ENCODE data around the gene KCNAB3. TPM values are rescaled to one million over a fixed set of nuclear protein-coding genes. Genes with fewer than 3 reads are reported as not detected.

KCNAB3 gene
- 2.4 and 4.2 TPM in 2 replicates for total RNA-seq
- 1.3 and 2.1 TPM in 2 replicates for polyA plus RNA-seq
- polyA plus RNA-seq (2011; cell fraction: cytosol; rRNA removed), result 0.34 and 0.72 TPM in 2 replicates
- 21.7 and 22.6 TPM in 2 replicates for polyA plus RNA-seq (2011; cell fraction: nucleus; rRNA removed)
- polyA plus RNA-seq (2012), result 1.8 and 2.1 TPM in 2 replicates
- polyA minus RNA-seq, result 0.83 and 1.6 TPM in 2 replicates
- polyA minus RNA-seq (2011; cell fraction: cytosol; rRNA and poly(A)+ RNA removed), result not detected
- 1.9 and 3.6 TPM in 2 replicates for polyA minus RNA-seq (2011; cell fraction: nucleus; rRNA and poly(A)+ RNA removed)
- percentile 31 among the genes with signal in this experiment for Bru-seq, nascent RNA
- BruChase-seq, experiment 1, labeled RNA remaining after a 6-hour chase, result percentile 48 among the genes with signal in this experiment
- percentile 36 among the genes with signal in this experiment for BruChase-seq, experiment 2, labeled RNA remaining after a 2-hour chase
- long read RNA-seq, partial matches to known transcripts, result 0 of 1 reads
- long read RNA-seq, other reads (novel, unspliced or antisense), result 1 of 1 reads

DNA sequence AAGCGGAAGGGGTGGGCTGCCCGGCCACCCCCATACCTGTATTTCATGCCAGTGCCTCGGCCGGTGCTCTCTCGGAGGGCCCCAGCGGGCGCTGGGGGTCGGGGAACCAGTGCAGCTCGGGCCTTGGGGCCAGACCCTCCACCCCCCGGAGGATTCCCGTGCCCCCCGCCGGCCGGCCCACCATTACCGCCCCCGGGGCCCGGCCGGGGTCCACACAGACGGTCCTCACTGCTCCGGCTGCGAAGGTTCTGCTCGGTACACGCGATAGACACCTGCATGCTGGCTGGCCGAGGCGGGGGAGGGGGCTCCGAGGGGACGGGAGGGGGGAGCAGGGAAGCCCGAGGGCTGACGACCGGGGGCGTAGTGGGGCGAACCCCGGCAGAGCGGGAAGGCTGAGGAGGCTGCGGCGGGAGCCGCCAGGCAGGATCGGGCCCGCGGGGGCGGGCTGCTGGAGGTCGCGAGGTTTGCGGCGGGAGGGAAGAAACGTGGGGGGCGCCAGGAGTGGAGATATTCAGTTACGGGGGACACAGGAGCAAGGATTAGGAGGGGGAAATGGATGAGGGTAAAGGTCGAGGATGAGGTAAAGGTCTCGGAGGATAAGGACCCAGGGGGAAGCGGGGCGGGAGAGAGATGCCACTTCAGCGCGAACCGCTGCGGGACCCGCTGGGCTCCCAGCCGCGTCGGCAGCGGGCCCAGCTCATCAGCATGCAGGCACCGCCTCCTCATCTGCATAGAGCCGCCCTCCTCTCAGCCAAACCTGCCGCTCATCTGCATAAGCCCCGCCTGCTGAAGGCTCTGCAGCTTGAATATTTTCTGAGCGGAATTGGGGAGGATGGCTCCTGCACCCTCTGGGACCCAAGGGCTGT is at the start of gene KCNAB3:
TSS of gene KCNAB3 (minus strand) at position 699 of the 866 bp plus-strand sequence. CDS start at position 278, 421 bp downstream.
- dilution Hi-C loops (cut with MboI; ENCODE audit: extremely low pct_ligation_motif_present, low sequenced_read_pairs), result no loop called here
- intact Hi-C loops (cut with micrococcal nuclease), result no loop called here

DNA sequence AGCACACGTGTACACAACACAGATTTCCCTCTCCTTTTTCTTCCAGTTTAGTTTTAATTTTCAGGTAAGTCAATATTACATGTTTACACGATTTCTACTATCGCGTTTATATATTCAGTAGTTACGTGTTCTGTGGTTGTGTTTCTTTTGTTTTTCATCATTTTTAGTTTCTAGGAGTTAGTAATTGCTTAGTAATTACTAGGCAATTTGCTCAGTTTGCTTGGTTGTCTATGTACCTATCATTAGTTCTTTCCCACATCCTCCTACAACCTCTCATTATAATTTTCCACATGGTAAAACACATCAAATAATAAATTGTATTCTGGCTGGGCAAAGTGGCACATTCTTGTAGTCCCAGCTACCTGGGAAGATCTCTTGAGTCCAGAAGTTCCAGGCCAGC is 48.1 kb upstream of the KCNAB3 start:
- no peaks in the 10 kb centered on the region for H4K20me1 ChIP-seq (replicated peaks; ENCODE audit: control insufficient read depth, extremely low read depth, insufficient read depth, low read length)
- dilution Hi-C loops (cut with MboI; ENCODE audit: extremely low pct_ligation_motif_present, low sequenced_read_pairs), result no loop called here
- intact Hi-C loops (cut with micrococcal nuclease), result no loop called here
- no peak overlapping the region for H2AFZ ChIP-seq (ENCODE audit: low read depth, low read length)
- no TSS peak for BruUV-seq (replicated peaks)
- peaks cover 4% of the 10 kb centered on the region for H3K4me1 ChIP-seq (ENCODE audit: control insufficient read depth, extremely low read depth, insufficient read depth, low read length)
- H3K27me3 ChIP-seq (ENCODE audit: control insufficient read depth in 2 of 2, insufficient read depth in 2 of 2, low read length in 2 of 2), result no peaks in the 10 kb centered on the region
- no peak for TF ChIP-seq FOS (IDR thresholded peaks at IDR 0.05; ENCODE audit: borderline replicate concordance, insufficient read depth, low read length)
- TF ChIP-seq POLR2AphosphoS5 (IDR thresholded peaks at IDR 0.05; ENCODE audit: insufficient read depth, low read depth, low read length), result no peak
- TF ChIP-seq GATA2 (IDR thresholded peaks at IDR 0.05; ENCODE audit: insufficient read depth, insufficient read length, low read depth, low read length), result no peak
- TF ChIP-seq POLR2A (IDR thresholded peaks at IDR 0.05; ENCODE audit: low read depth, low read length), result no peak
- no peak for TF ChIP-seq MYC (IDR thresholded peaks at IDR 0.05; ENCODE audit: low read depth, low read length)
- TF ChIP-seq CTCF (IDR thresholded peaks at IDR 0.05; ENCODE audit: extremely low read depth in 1 of 2, insufficient read depth in 1 of 2, low read depth in 1 of 2, low read length in 2 of 2), result no peak
- no peak for TF ChIP-seq EZH2 (IDR thresholded peaks at IDR 0.05; ENCODE audit: borderline replicate concordance, low read depth, low read length, severe bottlenecking)
- TF ChIP-seq, protein P1, sequence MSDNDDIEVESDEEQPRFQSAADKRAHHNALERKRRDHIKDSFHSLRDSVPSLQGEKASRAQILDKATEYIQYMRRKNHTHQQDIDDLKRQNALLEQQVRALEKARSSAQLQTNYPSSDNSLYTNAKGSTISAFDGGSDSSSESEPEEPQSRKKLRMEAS (IDR thresholded peaks at IDR 0.05; ENCODE audit: insufficient read depth, insufficient read length), result no peak
- TF ChIP-seq JUN (IDR thresholded peaks at IDR 0.05; ENCODE audit: borderline replicate concordance, insufficient read depth, insufficient read length, low read depth), result no peak
- peaks cover 6% of the 10 kb centered on the region for H3K9me3 ChIP-seq (replicated peaks; ENCODE audit: control insufficient read depth, insufficient read depth, low read length)
- H3K79me2 ChIP-seq (ENCODE audit: control insufficient read depth, insufficient read depth, low read length), result no peaks in the 10 kb centered on the region
- no peak overlapping the region for H3K4me2 ChIP-seq (ENCODE audit: insufficient read depth, low read length)
- DNase-seq (ENCODE audit: low read depth, low spot score), result no peak
- CTCF ChIA-PET, result interaction anchor here (1.0 to 4.7 kb wide), 3 partner anchors 10 to 12 kb away, joined by 3 to 38 read pairs (median 3); no protein-coding TSS in a partner anchor
- no peak for FAIRE-seq
- H3K36me3 ChIP-seq (ENCODE audit: control insufficient read depth in 2 of 2, extremely low read depth in 1 of 2, insufficient read depth in 2 of 2, low read length in 2 of 2), result no peaks in the 10 kb centered on the region
- no peak overlapping the region for H3K9ac ChIP-seq (replicated peaks; ENCODE audit: extremely low read depth, insufficient read depth, low read length)
- H3K4me3 ChIP-seq (replicated peaks in 1 of 3; ENCODE audit: insufficient read depth in 1 of 3, low read depth in 1 of 3, low read length in 3 of 3), result no peak overlapping the region
- no peak overlapping the region for H3K27ac ChIP-seq (ENCODE audit: insufficient read depth, low read depth, low read length)
- POLR2A ChIA-PET, result no interaction called here
- H3K9me1 ChIP-seq (replicated peaks; ENCODE audit: control insufficient read depth, extremely low read depth, insufficient read depth, low read length), result no peaks in the 10 kb centered on the region

More for the DNA sequence above, at the start of gene KCNAB3:
- FAIRE-seq, result peak; percentile 84
- CTCF ChIA-PET, result interaction anchor here (0.8 to 1.1 kb wide), 3 partner anchors 16 to 61 kb away, joined by 3 to 8 read pairs (median 3); no protein-coding TSS in a partner anchor
- peaks cover 20% of the 10 kb centered on the region for H3K4me1 ChIP-seq (ENCODE audit: control insufficient read depth, extremely low read depth, insufficient read depth, low read length)
- BruUV-seq (replicated peaks), result no TSS peak
- no peaks in the 10 kb centered on the region for H3K36me3 ChIP-seq (ENCODE audit: control insufficient read depth in 2 of 2, extremely low read depth in 1 of 2, insufficient read depth in 2 of 2, low read length in 2 of 2)
- H3K79me2 ChIP-seq (ENCODE audit: control insufficient read depth, insufficient read depth, low read length), result peaks cover 27% of the 10 kb centered on the region
- peak within 1 kb of the TSS in 2 of 3 experiments; percentile 33 to 37 for H3K4me3 ChIP-seq (replicated peaks in 1 of 3; ENCODE audit: insufficient read depth in 1 of 3, low read depth in 1 of 3, low read length in 3 of 3)
- peak within 1 kb of the TSS; percentile 38 for H3K9ac ChIP-seq (replicated peaks; ENCODE audit: extremely low read depth, insufficient read depth, low read length)
- no peaks in the 10 kb centered on the region for H3K9me3 ChIP-seq (replicated peaks; ENCODE audit: control insufficient read depth, insufficient read depth, low read length)
- no peaks in the 10 kb centered on the region for H4K20me1 ChIP-seq (replicated peaks; ENCODE audit: control insufficient read depth, extremely low read depth, insufficient read depth, low read length)
- peak within 1 kb of the TSS; percentile 87 for H2AFZ ChIP-seq (ENCODE audit: low read depth, low read length)
- DNase-seq (ENCODE audit: low read depth, low spot score), result peak; percentile 67
- peak within 1 kb of the TSS; percentile 49 for H3K4me2 ChIP-seq (ENCODE audit: insufficient read depth, low read length)
- H3K9me1 ChIP-seq (replicated peaks; ENCODE audit: control insufficient read depth, extremely low read depth, insufficient read depth, low read length), result no peaks in the 10 kb centered on the region
- POLR2A ChIA-PET, result no interaction called here
- no peaks in the 10 kb centered on the region for H3K27me3 ChIP-seq (ENCODE audit: control insufficient read depth in 2 of 2, insufficient read depth in 2 of 2, low read length in 2 of 2)
- H3K27ac ChIP-seq (ENCODE audit: insufficient read depth, low read depth, low read length), result no peak within 1 kb of the TSS
- TF ChIP-seq FOS (IDR thresholded peaks at IDR 0.05; ENCODE audit: borderline replicate concordance, insufficient read depth, low read length) (no peak), POLR2AphosphoS5 (IDR thresholded peaks at IDR 0.05; ENCODE audit: insufficient read depth, low read depth, low read length) (peak; percentile 31)
